HG03460 (cell line): ENCODE measurements around the gene HADHA.
A peak's percentile ranks its signal among the peaks of the same experiment; 100 is the strongest.
"Not testable (repeated sequence)": the region's sequence is repeated elsewhere in the genome, so short reads cannot be mapped to it uniquely, and the experiment has no call there.

ENCODE experiments used
- ATAC-seq: cut with Tn5 transposase; IDR thresholded peaks from one replicate; pipeline ENCODE4 v1.9.1; 2021; ENCODE audit not compliant: unreplicated experiment

Gene HADHA

DNA sequence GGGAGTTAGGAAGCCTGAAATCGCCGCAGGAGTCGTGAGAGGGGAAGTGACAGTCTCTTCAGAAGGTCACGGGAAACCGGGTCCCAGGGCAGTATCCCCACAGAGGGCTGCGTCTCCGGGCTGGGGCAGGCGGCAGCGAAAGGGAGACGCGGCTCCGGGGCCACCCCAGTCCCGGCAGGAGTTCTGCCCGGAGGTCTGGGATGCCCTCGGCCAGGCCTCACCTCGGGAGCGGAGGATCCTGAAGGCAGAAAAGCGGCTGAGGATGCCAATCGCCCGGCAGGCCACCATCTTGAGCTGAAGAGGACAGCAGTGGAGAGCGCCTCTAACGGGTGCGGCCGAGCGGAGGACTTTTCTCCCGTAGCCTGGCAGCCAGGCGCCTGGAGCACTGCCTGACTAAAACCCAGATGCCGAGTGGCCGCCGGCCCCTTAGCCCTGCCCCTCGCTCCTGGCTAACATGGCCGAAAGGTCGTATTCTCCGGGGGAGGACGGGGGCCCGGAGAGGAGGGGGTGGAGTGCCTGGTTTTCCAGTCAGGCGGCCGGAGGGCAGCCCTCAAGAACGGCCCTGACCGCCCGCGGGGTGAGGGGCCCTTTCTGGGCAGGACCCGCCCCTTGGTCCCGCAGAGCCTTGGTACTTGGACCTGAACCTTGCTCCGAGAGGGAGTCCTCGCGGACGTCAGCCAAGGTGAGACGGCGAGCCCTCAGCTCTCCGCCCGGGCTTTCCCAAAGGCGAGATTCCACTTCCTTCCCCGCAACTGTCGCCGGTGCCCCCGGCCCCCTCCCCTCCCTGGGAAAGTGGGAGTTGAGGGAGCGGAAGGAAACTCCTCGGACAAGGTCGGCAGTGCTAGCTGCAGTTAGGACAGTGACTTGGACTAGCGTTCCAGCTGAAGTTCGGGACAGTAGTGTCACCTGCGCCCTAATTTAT lies at the start of gene HADHA, which contains the start of gene HADHB:
HADHA (minus strand) TSS at position 324 of the 922 bp plus-strand sequence; CDS start at position 288, 36 bp downstream.
HADHB (plus strand) TSS at position 631 of the 922 bp plus-strand sequence. CDS start 9,316 bp downstream, outside the sequence.
- ATAC-seq: peak; percentile 64

DNA sequence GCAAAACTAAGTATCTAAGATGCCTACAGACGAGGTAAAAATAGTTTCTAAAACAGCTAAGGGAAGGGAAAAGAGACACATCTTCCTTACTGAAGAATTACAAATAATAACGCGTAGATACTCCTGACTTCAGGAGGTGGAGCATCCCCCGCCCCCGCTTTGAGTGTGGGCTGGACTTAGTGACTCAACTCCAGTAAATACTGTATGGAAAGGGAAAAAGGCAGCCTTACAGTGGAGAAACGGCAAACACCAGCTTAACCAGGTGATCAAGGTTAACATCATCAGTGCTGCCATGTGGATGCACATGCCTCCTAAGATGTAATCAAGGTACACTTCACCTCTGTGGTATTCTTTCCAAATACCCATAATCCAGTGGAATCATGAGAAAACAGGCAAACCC lies 48.2 kb upstream of the HADHA start:
- ATAC-seq: no peak

DNA sequence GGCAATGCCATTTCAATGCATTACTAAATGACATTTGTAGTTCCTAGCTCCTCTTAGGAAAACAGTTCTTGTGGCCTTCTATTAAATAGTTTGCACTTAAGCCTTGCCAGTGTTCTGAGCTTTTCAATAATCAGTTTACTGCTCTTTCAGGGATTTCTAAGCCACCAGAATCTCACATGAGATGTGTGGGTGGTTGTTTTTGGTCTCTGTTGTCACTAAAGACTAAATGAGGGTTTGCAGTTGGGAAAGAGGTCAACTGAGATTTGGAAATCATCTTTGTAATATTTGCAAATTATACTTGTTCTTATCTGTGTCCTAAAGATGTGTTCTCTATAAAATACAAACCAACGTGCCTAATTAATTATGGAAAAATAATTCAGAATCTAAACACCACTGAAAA lies 45.6 kb upstream of the HADHA start:
- ATAC-seq: no peak

- no peak for ATAC-seq
Observed at GRCh38 chr2:26285931-26286330, 41.5 kb upstream of the HADHA start.

DNA sequence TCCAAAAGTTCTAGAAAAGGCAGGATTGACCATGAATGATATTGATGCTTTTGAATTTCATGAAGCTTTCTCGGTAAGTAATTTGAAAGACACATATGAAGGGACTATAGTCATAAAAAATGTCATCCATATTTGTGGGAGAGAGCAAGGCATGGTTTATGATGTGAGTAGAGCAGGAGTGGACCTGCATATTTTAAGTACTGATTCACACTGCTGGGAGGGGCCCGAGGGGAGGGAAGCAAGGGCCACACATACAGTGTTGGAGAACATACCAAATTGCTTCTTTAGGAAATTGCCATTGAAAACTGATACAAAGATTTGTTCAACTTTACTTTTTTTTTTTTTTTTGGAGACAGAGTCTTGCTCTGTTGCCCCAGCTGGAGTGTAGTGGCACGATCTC lies 39.7 kb upstream of the HADHA start:
- ATAC-seq: no peak

DNA sequence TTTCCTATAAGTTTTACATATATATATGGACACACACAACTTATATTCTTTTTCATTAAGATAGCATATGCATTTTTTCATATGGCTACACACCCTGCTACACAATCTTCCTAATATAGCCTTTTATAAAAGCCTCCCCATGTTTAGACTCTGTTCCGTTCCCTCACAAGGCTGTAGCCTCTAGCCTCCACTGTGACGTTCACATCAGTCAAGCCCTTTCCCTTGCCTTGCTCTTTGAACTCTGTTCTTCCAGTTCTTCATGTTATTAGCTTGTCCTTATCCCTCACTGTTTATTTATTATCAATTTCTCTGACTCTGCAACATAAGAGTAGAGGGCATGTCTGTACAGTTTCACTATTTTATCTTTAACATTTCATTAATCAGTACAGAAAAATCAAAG lies 39.2 kb upstream of the HADHA start:
- ATAC-seq: no peak

DNA sequence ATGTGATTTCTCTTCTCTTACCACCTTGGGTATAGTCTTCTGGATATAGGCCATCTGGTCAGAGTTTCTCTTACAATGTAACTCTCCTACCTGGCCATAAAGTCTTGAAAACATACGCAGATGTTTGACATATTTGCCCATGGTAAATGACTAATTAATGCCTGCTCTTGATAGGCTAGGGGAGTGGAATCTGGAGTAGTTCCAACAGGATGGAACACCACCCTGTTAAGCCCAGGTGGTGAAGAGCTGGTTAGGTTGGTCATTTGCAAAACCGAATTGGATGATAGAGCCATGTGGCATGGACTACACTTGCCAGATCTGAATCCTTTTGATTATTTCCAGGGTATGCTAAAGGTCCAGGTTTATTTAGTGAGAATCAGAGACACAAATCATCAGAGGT lies 36.8 kb upstream of the HADHA start:
- no peak for ATAC-seq

DNA sequence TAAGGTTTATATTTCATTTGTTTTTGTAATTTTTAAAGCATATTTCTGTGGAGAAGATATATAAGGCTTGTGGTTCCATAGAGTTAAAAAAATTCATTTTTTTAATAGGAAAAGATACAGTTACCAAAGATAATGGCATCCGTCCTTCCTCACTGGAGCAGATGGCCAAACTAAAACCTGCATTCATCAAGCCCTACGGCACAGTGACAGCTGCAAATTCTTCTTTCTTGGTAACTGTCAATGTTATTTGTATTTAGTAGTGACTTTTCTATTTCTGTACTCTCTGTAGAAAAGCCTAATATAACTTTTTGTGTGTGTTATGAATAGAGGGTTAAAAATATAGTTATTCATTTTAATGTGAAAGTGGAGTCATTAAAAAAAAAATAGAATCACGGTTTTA lies 35.5 kb upstream of the HADHA start:
- no peak for ATAC-seq

DNA sequence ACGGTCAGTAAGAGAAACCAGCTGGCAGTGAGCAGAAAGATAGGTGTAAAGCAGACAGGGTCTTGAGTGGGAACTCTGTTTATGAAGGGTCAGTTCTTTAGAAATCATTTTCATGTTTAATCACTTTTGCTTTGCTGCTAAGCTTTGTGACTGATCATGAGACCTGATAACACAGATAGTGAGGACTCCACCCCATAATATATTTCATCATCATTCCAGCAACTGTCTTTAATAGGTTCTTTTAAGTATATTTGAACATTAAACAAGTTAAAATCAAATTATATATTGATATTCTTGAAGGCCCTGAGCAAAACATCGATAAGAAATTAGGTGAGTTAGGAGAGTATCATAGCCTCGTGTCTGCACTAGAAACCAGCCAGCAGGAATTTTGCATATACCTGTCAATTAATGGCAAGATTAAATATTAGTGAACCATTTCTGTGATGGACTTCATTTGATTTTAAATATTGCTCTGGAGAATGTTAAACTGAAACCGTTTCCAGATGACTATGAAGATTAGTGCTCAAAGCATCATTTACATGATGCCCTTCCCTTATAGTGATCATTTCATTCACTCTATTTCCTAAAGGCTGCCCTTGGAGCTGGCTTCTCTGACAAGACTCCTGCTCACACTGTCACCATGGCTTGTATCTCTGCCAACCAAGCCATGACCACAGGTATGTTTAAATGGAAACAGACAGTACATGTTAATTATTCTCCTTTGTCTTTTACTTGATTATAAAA lies 32.2 kb upstream of the HADHA start:
- no peak for ATAC-seq

DNA sequence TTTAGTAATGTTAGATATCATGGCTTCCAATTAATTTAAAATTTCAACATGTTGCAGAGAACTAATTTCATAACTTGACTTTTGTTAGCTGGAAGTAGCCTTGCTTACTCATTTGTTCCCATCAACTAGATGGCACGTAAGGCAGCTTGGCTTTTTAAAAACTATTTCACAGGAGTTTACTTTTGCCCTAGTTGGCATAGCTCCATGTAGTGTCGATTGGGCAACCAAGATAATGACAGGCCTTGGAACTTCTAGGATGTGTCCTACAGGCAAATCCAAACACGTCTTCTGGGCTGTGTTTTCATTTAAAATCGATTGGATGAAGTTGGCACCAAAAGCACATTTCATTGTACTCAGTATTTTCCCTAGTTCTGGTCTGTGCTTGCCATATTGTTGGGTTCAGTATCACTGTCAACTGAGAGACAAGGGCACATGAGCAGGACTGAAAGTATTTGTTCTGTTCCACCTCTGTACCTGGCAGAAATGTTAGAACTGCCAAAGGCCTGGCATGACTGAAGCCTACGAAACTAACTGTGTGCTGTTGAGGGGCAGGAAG lies 29.7 kb upstream of the HADHA start:
- ATAC-seq: no peak

- no peak for ATAC-seq
Observed at GRCh38 chr2:26273501-26273900, 29.1 kb upstream of the HADHA start.

- ATAC-seq: no peak
Observed at GRCh38 chr2:26270373-26270772, 25.9 kb upstream of the HADHA start.

- ATAC-seq: no peak
Observed at GRCh38 chr2:26269571-26270158, 25.2 kb upstream of the HADHA start.

DNA sequence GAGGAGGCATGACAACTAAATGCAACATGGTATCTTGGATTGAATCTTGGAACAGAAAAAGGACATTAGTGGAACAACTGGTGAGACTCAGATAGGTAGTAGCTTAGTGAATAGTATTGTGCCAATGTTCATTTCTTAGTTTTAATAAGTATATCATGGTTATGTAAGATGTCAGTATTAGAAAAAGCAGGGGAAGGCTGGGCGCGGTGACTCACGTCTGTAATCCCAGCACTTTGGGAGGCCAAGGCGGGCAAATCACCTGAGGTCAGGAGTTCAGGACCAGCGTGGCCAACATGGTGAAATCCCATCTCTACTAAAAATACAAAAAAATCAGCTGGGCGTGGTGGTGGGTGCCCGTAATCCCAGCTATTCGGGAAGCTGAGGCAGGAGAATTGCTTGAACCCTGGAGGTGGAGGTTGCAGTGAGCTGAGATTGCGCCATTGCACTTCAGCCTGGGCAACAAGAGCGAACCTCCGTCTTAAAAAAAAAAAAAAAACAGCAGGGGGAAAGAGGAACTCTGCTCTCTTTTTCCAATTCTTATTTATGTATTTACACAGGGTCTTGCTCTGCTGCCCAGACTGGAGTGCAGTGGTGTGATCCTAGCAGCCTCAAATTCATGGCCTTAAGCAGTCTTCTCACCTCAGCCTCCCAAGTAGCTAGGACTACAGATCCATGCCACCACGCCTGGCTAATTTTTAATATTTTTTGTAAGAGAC lies 24.4 kb upstream of the HADHA start:
- ATAC-seq: not testable (repeated sequence)

GRCh38 chr2:26268213-26268612 lies 23.8 kb upstream of the HADHA start:
- no peak for ATAC-seq

GRCh38 chr2:26258836-26259235 lies 14.4 kb upstream of the HADHA start:
- ATAC-seq: not testable (repeated sequence)

DNA sequence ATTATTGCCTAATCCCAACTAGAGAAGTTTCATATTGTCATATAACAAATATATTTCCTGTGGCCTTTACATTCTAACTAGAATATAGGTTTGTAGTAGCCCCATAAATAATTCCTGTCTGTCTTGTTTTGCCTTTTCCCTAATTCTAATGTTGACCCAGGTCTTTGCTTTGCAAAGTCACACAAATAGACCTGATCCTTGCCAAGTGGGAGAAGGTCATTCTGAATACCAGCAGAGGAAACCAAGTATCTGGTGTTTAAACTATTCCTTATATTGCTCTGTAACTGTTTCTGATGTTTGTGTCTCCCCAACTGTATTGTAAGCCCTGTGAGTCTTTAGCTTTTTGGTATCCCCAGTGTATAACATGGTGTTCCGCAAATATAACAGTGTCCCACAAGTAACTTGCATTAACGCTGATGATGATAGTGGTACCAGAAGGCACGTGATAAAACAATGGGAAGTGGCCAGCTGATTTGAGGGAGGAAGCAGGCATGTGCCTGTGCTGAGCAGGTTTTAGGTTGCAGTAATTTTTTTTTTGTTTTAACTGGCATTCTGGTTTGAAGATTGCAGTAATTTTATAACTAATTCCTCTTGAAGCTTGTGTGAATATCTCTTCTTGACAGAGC lies 11.4 kb upstream of the HADHA start:
- no peak for ATAC-seq

GRCh38 chr2:26251893-26252292 lies 7.5 kb upstream of the HADHA start:
- ATAC-seq: no peak

GRCh38 chr2:26249625-26250024 lies 5.2 kb upstream of the HADHA start:
- no peak for ATAC-seq

DNA sequence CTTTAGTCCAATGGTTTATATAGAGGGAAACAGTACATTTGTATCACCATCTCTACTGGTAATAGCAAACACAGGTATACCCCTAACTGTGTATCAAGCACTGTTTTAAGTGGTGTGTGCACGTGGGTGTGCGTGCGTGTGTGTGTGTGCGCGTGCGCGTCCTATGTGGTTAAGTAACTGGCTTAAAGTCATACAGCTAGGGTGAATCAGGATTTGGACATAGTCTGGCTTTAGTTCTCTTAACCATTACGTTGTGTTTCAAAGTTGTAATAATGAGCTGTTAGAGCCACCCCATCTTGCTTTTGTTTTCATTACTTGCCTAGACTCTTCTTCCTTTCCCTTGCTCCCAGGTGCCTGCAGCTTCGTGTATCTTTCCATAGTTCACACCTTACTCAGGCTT lies 2.4 kb upstream of the HADHA start:
- ATAC-seq: no peak
